GM21619 (cell line): Measurements from ENCODE around the gene LEMD1.
"Not testable (repeated sequence)": the region's sequence is repeated elsewhere in the genome, so short reads cannot be mapped to it uniquely, and the experiment has no call there.

Experiments used
- ATAC-seq: cut with Tn5 transposase; IDR thresholded peaks from one replicate; pipeline ENCODE4 v1.9.1; 2021; ENCODE audit not compliant: unreplicated experiment

The LEMD1 gene

GRCh38 chr1:205430696-205431305, 8.9 kb upstream of the LEMD1 start:
- ATAC-seq = no peak

GRCh38 chr1:205429762-205430695, 8.2 kb upstream of the LEMD1 start:
- ATAC-seq = no peak

- no peak for ATAC-seq
Observed at GRCh38 chr1:205424901-205425600, 3.2 kb upstream of the LEMD1 start.

- ATAC-seq = no peak
Observed at GRCh38 chr1:205423814-205424399, 2.1 kb upstream of the LEMD1 start.

- no peak for ATAC-seq
Observed at GRCh38 chr1:205422993-205423642, 1.3 kb upstream of the LEMD1 start.

GRCh38 chr1:205420938-205421337, 918 bp downstream of the LEMD1 start:
- ATAC-seq = no peak

- no peak for ATAC-seq
Observed at GRCh38 chr1:205417870-205418635, 3.8 kb downstream of the LEMD1 start.

- ATAC-seq = no peak
Observed at GRCh38 chr1:205416322-205416721, 5.5 kb downstream of the LEMD1 start.

GRCh38 chr1:205410581-205411298, 11.1 kb downstream of the LEMD1 start:
- no peak for ATAC-seq

- ATAC-seq = no peak
Observed at GRCh38 chr1:205407970-205408369, 13.9 kb downstream of the LEMD1 start.

GRCh38 chr1:205406252-205406651, 15.6 kb downstream of the LEMD1 start:
- ATAC-seq = not testable (repeated sequence)

- not testable (repeated sequence) for ATAC-seq
Observed at GRCh38 chr1:205404484-205404883, 17.4 kb downstream of the LEMD1 start.

GRCh38 chr1:205398586-205398985, 23.3 kb downstream of the LEMD1 start:
- ATAC-seq = no peak

GRCh38 chr1:205396967-205397616, 24.8 kb downstream of the LEMD1 start:
- ATAC-seq = no peak

- ATAC-seq = no peak
Observed at GRCh38 chr1:205395616-205396015, 26.2 kb downstream of the LEMD1 start.

- ATAC-seq = no peak
Observed at GRCh38 chr1:205392650-205393049, 29.2 kb downstream of the LEMD1 start.

- ATAC-seq = no peak
Observed at GRCh38 chr1:205391386-205391785, 30.5 kb downstream of the LEMD1 start.

GRCh38 chr1:205387845-205388244, 34.0 kb downstream of the LEMD1 start:
- no peak for ATAC-seq

- not testable (repeated sequence) for ATAC-seq
Observed at GRCh38 chr1:205382990-205383389, 38.9 kb downstream of the LEMD1 start.
